Ascending aorta (tissue), 2 donors: ENCODE results near the gene TMEM255A. TPM values are rescaled to one million over a fixed set of nuclear protein-coding genes. Genes with fewer than 3 reads are reported as not detected.

Experiments
- DNase-seq, 2 donors: peaks; one replicate each; pipeline ENCODE4 v3.0.0-alpha.2; 2019; ENCODE audit warnings: low spot score in 2 of 2
- H3K27ac ChIP-seq, 2 donors: fragments of 200-600 bp; sonication (generic); one replicate each; pipeline ENCODE4 v1.5.1; 2016 to 2017; ENCODE audit warnings: mild to moderate bottlenecking in 1 of 2
- H3K27me3 ChIP-seq: fragments of 200-600 bp; sonication (generic); one replicate; pipeline ENCODE4 v1.5.1; 2017
- H3K36me3 ChIP-seq, 2 donors: fragments of 200-600 bp; sonication (generic); one replicate each; pipeline ENCODE4 v1.5.1; 2016
- H3K4me1 ChIP-seq, 2 donors: fragments of 200-600 bp; sonication (generic); one replicate each; pipeline ENCODE4 v1.5.1; 2016 to 2017; ENCODE audit warnings: mild to moderate bottlenecking in 1 of 2
- H3K4me3 ChIP-seq, 2 donors: fragments of 200-600 bp; sonication (generic); one replicate each; pipeline ENCODE4 v1.5.1; 2016 to 2017; ENCODE audit warnings: mild to moderate bottlenecking in 1 of 2
- H3K9me3 ChIP-seq, 2 donors: fragments of 200-600 bp; sonication (generic); one replicate each; pipeline ENCODE4 v1.5.1; 2016
- CTCF ChIP-seq, 3 experiments: fragments of 200-600 bp in 2 of 3; fragments of 450-650 bp in 1 of 3; sonication (generic) in 2 of 3; IDR thresholded peaks; one replicate each; pipeline ENCODE4 v1.5.1; 2016 to 2019; ENCODE audit warnings: antibody characterized with exemption in 3 of 3, mild to moderate bottlenecking in 1 of 3, moderate library complexity in 1 of 3
- intact Hi-C: fragments of 100-400 bp; cut with DNase I; formaldehyde crosslinking; loops from one replicate; pipeline ENCODE4 v1.15.1; 2023
- total RNA-seq: library from RNA; depleted of rRNA; stranded (reverse); fragments of >200 nt; gene quantifications from one replicate; pipeline ENCODE4 v1.1.0, GENCODE V29; 2016

The TMEM255A gene
- total RNA-seq, 1 donor from 2014 or later: not detected

- H3K9me3 ChIP-seq: no peaks in the 10 kb centered on the region
- no peaks in the 10 kb centered on the region for H3K36me3 ChIP-seq
- TF ChIP-seq CTCF (IDR thresholded peaks at IDR 0.05): no peak
- H3K27me3 ChIP-seq: no peaks in the 10 kb centered on the region
- H3K4me3 ChIP-seq: no peak overlapping the region
- H3K27ac ChIP-seq: no peak overlapping the region
- no peak for DNase-seq
- intact Hi-C loops: no loop called here
- H3K4me1 ChIP-seq: no peaks in the 10 kb centered on the region
Measured at GRCh38 chrX:120321520-120322281, 10.4 kb upstream of the TMEM255A start.

- H3K27ac ChIP-seq: no peak overlapping the region
- no peaks in the 10 kb centered on the region for H3K36me3 ChIP-seq
- no peak for TF ChIP-seq CTCF (IDR thresholded peaks at IDR 0.05)
- no peak for DNase-seq
- H3K4me3 ChIP-seq: no peak overlapping the region
- no peaks in the 10 kb centered on the region for H3K9me3 ChIP-seq
- no peaks in the 10 kb centered on the region for H3K27me3 ChIP-seq
- intact Hi-C loops: no loop called here
- no peaks in the 10 kb centered on the region for H3K4me1 ChIP-seq
Measured at GRCh38 chrX:120318411-120318810, 7.2 kb upstream of the TMEM255A start.

GRCh38 chrX:120316587-120317283 lies 5.5 kb upstream of the TMEM255A start:
- no peak for TF ChIP-seq CTCF (IDR thresholded peaks at IDR 0.05)
- intact Hi-C loops: no loop called here
- no peaks in the 10 kb centered on the region for H3K4me1 ChIP-seq
- H3K27me3 ChIP-seq: no peaks in the 10 kb centered on the region
- H3K4me3 ChIP-seq: no peak overlapping the region
- no peak overlapping the region for H3K27ac ChIP-seq
- H3K36me3 ChIP-seq: no peaks in the 10 kb centered on the region
- no peaks in the 10 kb centered on the region for H3K9me3 ChIP-seq
- no peak for DNase-seq

GRCh38 chrX:120315776-120316175 lies 4.5 kb upstream of the TMEM255A start:
- intact Hi-C loops: no loop called here
- no peaks in the 10 kb centered on the region for H3K36me3 ChIP-seq
- no peaks in the 10 kb centered on the region for H3K4me1 ChIP-seq
- no peak overlapping the region for H3K4me3 ChIP-seq
- TF ChIP-seq CTCF (IDR thresholded peaks at IDR 0.05): no peak
- H3K27me3 ChIP-seq: peaks cover 4% of the 10 kb centered on the region
- no peak for DNase-seq
- no peaks in the 10 kb centered on the region for H3K9me3 ChIP-seq
- no peak overlapping the region for H3K27ac ChIP-seq

- no peak overlapping the region for H3K27ac ChIP-seq
- intact Hi-C loops: loop anchor here (5.0 kb wide), 1 partner anchor 151 kb away; no protein-coding TSS in a partner anchor
- no peak for DNase-seq
- no peaks in the 10 kb centered on the region for H3K9me3 ChIP-seq
- TF ChIP-seq CTCF (IDR thresholded peaks at IDR 0.05): no peak
- no peaks in the 10 kb centered on the region for H3K36me3 ChIP-seq
- H3K4me3 ChIP-seq: no peak overlapping the region
- H3K4me1 ChIP-seq: no peaks in the 10 kb centered on the region
- peaks cover 4% of the 10 kb centered on the region for H3K27me3 ChIP-seq
Measured at GRCh38 chrX:120311727-120312063, 434 bp upstream of the TMEM255A start.
